HG02981 (cell line): ENCODE data around the gene SSBP4.

Experiments
- ATAC-seq: cut with Tn5 transposase; IDR thresholded peaks from one replicate; pipeline ENCODE4 v1.9.1; 2021; ENCODE audit warnings: mild to moderate bottlenecking, moderate library complexity; ENCODE audit not compliant: unreplicated experiment

The SSBP4 gene

DNA sequence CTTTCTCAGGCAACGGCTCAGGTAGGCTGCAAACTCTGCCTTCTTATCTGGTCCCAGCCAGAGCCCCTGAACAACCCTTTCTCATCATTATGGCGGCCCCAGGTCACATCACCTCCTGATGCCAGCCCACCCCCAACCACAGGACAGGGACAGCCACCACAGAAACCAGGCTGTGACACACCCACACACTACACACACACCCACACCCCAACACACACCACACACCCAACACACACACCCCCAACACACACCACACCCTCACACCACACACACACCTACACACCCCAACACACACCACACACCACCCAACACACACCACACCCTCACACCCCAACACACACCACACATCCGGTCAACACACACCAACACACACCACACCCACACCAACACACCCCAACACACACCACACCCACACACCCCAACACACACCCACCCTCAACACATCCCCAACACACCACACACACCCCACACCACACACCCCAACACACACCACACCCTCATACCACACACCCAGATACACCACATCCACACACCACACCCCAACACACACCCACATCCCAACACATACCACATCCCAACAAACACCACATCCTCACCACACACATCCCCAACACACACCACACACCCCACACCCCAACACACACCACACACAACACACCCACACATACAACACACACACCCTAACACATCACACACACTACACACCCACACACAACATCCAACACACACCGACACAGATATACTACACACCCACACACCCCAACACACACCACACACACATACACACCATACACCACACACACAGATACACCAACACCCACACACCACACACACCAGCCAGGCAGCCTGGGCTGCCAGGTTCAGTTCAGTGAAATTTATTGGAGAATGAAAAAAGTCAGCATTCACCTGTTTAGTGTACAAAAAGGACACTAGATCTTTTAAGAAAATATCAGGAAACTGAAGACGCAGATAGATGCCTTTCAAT, 22.9 kb downstream of the SSBP4 start:
- no peak for ATAC-seq

GRCh38 chr19:18442941-18443340, 23.7 kb downstream of the SSBP4 start:
- no peak for ATAC-seq

GRCh38 chr19:18443406-18443805, 24.2 kb downstream of the SSBP4 start:
- no peak for ATAC-seq

DNA sequence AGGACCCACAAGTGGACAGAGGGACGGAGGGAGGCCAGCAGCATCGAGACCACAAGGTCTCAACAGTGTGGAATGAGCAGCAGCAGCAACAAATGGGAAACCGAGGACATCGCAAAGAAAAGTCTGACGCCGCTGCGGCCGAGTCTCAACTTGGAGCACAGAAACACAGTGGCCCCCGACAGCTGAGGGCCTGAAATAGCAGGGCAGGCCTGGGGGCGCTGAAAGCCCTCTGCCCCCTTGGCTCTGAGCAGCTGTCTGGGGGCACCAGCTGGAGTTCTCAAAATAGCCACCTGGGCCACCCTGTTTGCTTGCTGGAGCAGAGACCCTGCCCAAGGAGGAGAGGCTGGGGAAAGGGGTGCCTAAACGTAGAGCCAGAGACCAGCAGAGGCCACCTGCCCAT, 24.6 kb downstream of the SSBP4 start:
- no peak for ATAC-seq

DNA sequence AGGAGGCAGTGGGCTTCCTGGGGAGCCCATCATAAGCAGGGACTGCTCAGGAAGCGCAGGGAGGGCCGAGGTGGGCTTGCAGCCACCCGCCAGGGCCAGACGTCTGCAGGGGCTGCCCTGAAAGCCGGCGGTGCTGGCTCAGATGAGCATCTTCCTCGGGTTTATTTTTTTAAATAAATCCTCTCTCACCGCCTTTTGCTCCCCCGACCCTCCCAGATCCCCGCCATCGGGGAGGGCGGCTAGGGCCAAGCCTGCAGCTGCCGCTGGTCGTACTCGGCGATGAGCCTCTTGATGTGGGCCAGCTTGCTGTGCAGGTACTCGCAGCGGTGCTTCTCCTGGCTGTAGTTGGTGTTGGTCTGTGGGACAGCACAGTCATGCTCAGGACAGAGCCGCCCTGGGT, 25.3 kb downstream of the SSBP4 start:
- no peak for ATAC-seq

GRCh38 chr19:18445262-18445948, 26.2 kb downstream of the SSBP4 start:
- no peak for ATAC-seq

GRCh38 chr19:18446145-18446810, 27.1 kb downstream of the SSBP4 start:
- ATAC-seq, result no peak

DNA sequence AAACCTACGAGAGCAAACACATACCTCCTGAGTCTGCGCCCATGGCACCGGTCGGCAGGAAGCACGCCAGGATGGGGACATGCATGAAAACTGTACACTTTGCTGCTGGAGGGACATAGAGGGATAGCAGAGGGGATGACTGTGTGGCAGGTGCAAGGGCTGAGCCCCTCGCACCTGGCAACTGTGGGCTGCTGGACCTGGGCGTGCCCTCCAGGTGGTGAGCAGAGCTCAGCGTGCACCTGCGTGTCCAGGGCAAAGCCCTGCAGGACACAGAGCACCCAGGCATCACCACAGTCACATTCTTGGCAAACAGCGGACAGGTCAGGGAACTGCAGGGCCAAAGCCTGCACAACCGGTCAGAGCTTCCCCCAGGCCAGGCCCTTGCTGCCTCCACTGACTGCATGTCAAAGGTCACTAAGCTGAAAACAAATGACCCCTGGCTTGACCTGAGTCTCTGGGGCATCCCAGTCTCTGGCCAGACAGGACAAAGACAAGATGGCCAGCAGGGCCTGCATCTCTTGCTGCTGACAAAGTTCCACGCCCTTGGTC, 27.7 kb downstream of the SSBP4 start:
- no peak for ATAC-seq

- ATAC-seq, result no peak
Measured at GRCh38 chr19:18449552-18449951, 30.4 kb downstream of the SSBP4 start.

DNA sequence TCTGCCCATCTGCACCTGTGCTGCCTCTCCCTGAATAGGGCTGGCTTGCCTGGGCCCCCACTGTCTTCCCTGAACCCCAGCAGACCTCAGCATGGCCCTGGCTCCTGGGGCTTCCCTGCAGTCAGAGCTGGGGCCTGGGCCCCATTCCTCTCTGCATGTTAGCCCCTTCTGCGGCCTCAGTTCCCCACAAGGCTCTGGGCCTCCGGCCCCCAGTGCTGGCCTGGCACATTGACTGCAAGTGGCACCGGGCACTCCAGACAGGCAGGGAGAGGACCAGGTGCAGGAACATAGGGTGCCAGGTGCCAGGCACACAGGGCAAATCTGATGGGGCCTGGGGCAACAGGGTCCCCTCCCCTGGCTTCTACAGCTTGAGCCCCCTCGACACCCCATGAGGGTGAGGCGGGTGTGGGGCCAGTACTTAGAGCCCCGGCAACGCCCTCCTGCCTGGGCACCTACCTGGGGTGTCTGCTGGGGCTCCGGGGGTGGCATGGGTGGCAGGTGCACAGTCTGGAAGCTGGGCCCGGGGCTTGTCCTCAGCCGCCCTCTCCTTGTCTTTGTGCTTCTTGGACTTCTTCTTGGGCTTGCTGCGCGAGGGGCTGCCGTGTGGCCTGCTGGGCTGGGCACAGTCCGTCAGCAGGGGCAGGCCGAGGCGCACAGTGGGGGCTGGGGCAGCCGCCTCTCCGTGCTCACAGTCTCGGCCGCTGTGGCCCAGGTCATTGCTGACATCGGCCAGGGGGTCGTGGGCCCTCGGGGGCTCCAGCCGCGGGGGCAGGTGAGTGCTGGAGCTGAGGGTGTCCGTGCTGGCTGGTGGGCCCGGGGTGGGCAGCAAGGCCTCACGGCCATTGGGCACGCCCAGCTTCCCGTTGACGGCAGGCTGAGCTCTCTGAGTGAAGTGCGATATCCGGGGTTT, 31.1 kb downstream of the SSBP4 start:
- ATAC-seq, result no peak

- peak; percentile 37 for ATAC-seq
Measured at GRCh38 chr19:18450931-18451836, 32.0 kb downstream of the SSBP4 start.

DNA sequence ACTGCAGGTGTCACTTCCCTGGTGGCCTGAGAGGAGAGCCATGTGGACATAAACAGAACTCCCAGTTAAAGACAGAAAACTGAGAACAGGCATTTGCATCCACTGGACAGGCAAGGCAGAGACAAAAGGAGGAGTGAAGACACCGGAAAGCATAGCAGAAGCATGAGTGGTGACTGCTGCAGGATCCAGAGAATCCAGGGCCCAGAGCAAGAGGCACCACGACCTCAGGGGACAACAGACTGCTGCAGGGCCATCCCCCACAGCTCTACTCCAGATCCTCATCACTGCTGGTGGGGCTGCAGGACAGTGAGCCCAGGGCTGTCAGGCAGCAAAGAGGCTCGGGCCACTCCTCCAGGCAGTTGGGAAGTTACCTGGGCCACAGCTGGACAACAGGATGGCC, 33.2 kb downstream of the SSBP4 start:
- ATAC-seq, result no peak

- ATAC-seq, result no peak
Measured at GRCh38 chr19:18453269-18454024, 34.2 kb downstream of the SSBP4 start.

DNA sequence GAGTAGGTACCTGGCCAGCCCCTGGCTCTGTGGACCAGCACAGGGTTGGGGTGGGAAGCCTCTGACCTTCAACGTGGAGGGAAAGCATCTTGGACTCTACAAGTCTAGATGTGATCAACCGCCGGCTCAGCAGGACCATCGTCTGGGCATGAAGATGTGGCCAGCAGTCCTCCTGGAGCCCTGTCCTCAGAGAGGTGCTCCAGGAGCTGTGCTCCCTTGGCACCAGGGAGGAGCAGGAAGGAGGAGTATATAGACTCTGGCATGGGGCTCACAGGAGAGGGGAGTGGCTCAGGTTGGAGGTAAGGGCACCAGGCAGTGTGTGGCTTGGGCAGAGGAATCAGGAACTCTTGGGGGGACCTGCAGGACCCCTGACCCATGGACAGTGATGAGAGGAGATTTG, 37.1 kb downstream of the SSBP4 start:
- ATAC-seq, result no peak

- ATAC-seq, result no peak
Measured at GRCh38 chr19:18456974-18457373, 37.8 kb downstream of the SSBP4 start.

- ATAC-seq, result no peak
Measured at GRCh38 chr19:18457483-18458331, 38.5 kb downstream of the SSBP4 start.

DNA sequence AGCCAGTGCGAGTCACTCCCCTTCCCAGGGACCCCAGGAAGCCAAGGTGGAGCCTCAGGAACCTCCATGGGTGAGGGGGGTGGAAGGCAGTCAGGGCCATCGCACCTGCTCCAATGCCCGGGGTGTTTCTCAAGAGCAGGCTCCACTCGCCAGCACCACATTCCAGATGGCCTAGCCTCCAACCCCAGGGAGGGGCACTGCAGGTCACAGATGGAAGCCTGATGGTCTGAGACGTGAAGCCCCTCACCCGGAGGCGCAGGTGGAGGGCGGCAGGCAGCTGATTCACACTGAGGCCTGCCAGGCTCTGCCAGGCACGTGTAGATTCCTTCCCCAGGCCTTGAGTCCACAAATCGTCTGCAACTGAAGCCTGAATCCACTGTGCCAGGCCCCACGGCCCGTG, 41.7 kb downstream of the SSBP4 start:
- ATAC-seq, result no peak

DNA sequence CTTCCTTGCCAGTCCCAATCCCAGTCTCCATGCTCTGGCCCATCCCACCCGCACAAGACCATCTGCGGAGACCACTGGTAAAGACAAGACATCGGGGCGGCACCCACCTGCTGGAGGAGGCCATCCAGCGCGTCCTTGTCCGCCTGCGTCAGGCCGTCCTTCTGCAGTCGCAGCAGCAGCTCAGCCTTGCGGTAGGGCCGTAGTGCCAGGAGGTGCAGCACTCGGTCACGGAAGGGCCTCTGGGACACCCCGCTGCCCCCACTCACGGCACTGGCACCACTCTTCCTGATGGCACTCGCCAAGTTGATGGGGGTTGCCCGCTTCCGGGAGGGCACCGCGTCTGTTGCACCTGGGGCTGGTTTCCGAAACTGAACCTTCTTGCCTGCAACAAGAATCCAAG, 42.3 kb downstream of the SSBP4 start:
- ATAC-seq, result no peak
